ENCODE measurements around the gene SV2B. TPM values are rescaled to one million over a fixed set of nuclear protein-coding genes. Genes with fewer than 3 reads are reported as not detected.

SV2B gene
- total RNA-seq, 3 donors from 2014 or later: 0.44 to 4.9 (median 2.2) TPM

- DNase-seq (ENCODE audit: low spot score in 2 of 2): no peak
- H3K4me1 ChIP-seq: no peaks in the 10 kb centered on the region
- H3K27me3 ChIP-seq: peaks cover 0 to 5% of the 10 kb centered on the region in 2 donors
- no peak overlapping the region for H3K4me3 ChIP-seq
- H3K9me3 ChIP-seq: no peaks in the 10 kb centered on the region
- no peak for TF ChIP-seq CTCF (IDR thresholded peaks at IDR 0.05)
- no peak for TF ChIP-seq POLR2AphosphoS5 (IDR thresholded peaks at IDR 0.05)
- TF ChIP-seq POLR2A (IDR thresholded peaks at IDR 0.05): no peak
- intact Hi-C loops (cut with DNase I; ENCODE audit: low total_unique reads): no loop called here
- no peaks in the 10 kb centered on the region for H3K36me3 ChIP-seq
- no peak overlapping the region for H3K27ac ChIP-seq
Measured at GRCh38 chr15:91252322-91252721, 152.3 kb downstream of the SV2B start.

GRCh38 chr15:91252756-91253155 is 152.7 kb downstream of the SV2B start:
- no peak for DNase-seq (ENCODE audit: low spot score in 2 of 2)
- Histone ChIP-seq H3K9me3 (no peaks in the 10 kb centered on the region), H3K36me3 (no peaks in the 10 kb centered on the region), H3K4me3 (no peak overlapping the region), H3K4me1 (no peaks in the 10 kb centered on the region), H3K27ac (no peak overlapping the region), H3K27me3 (peaks cover 0 to 5% of the 10 kb centered on the region in 2 donors)
- intact Hi-C loops (cut with DNase I; ENCODE audit: low total_unique reads): no loop called here
- TF ChIP-seq CTCF (IDR thresholded peaks at IDR 0.05): no peak
- no peak for TF ChIP-seq POLR2A (IDR thresholded peaks at IDR 0.05)
- TF ChIP-seq POLR2AphosphoS5 (IDR thresholded peaks at IDR 0.05): no peak

- intact Hi-C loops (cut with DNase I; ENCODE audit: low total_unique reads): no loop called here
- no peaks in the 10 kb centered on the region for H3K9me3 ChIP-seq
- no peaks in the 10 kb centered on the region for H3K36me3 ChIP-seq
- TF ChIP-seq CTCF (IDR thresholded peaks at IDR 0.05) (no peak), POLR2A (IDR thresholded peaks at IDR 0.05) (no peak), POLR2AphosphoS5 (IDR thresholded peaks at IDR 0.05) (no peak)
- H3K27me3 ChIP-seq: peaks cover 0 to 5% of the 10 kb centered on the region in 2 donors
- no peak overlapping the region for H3K4me3 ChIP-seq
- H3K4me1 ChIP-seq: no peaks in the 10 kb centered on the region
- no peak overlapping the region for H3K27ac ChIP-seq
- no peak for DNase-seq (ENCODE audit: low spot score in 2 of 2)
Measured at GRCh38 chr15:91253605-91254004, 153.5 kb downstream of the SV2B start.

- intact Hi-C loops (cut with DNase I; ENCODE audit: low total_unique reads): no loop called here
- H3K36me3 ChIP-seq: no peaks in the 10 kb centered on the region
- DNase-seq (ENCODE audit: low spot score in 2 of 2): no peak
- peaks cover 0 to 5% of the 10 kb centered on the region in 2 donors for H3K27me3 ChIP-seq
- TF ChIP-seq CTCF (IDR thresholded peaks at IDR 0.05) (no peak), POLR2A (IDR thresholded peaks at IDR 0.05) (no peak)
- no peaks in the 10 kb centered on the region for H3K4me1 ChIP-seq
- no peaks in the 10 kb centered on the region for H3K9me3 ChIP-seq
- H3K27ac ChIP-seq: no peak overlapping the region
- no peak overlapping the region for H3K4me3 ChIP-seq
Measured at GRCh38 chr15:91254766-91255165, 154.7 kb downstream of the SV2B start.

- Histone ChIP-seq H3K9me3 (no peaks in the 10 kb centered on the region), H3K27ac (no peak overlapping the region), H3K4me1 (no peaks in the 10 kb centered on the region), H3K36me3 (no peaks in the 10 kb centered on the region), H3K4me3 (no peak overlapping the region), H3K27me3 (peaks cover 0 to 5% of the 10 kb centered on the region in 2 donors)
- no peak for DNase-seq (ENCODE audit: low spot score in 2 of 2)
- no peak for TF ChIP-seq POLR2AphosphoS5 (IDR thresholded peaks at IDR 0.05)
- no peak for TF ChIP-seq CTCF (IDR thresholded peaks at IDR 0.05)
- TF ChIP-seq POLR2A (IDR thresholded peaks at IDR 0.05): no peak
- intact Hi-C loops (cut with DNase I; ENCODE audit: low total_unique reads): no loop called here
Measured at GRCh38 chr15:91255670-91256192, 155.7 kb downstream of the SV2B start.

Measured in breast epithelium (tissue), 4 donors.